ENCODE measurements around the gene NFE2L2.

GRCh38 chr2:177252808-177253531 lies 11.6 kb downstream of the NFE2L2 start:
- TF ChIP-seq CTCF (conservative IDR thresholded peaks at IDR 0.05; ENCODE audit: low read depth, low read length) (no peak), EZH2 (IDR thresholded peaks at IDR 0.05; ENCODE audit: low read length, unreplicated experiment) (no peak)

Measured in PC-3 (cell line).